ENCODE measurements around the gene PXK. TPM values are rescaled to one million over a fixed set of nuclear protein-coding genes. Genes with fewer than 3 reads are reported as not detected.

PXK gene
- total RNA-seq, 3 donors from 2014 or later, result 30.3 to 36.1 (median 34.6) TPM

DNA sequence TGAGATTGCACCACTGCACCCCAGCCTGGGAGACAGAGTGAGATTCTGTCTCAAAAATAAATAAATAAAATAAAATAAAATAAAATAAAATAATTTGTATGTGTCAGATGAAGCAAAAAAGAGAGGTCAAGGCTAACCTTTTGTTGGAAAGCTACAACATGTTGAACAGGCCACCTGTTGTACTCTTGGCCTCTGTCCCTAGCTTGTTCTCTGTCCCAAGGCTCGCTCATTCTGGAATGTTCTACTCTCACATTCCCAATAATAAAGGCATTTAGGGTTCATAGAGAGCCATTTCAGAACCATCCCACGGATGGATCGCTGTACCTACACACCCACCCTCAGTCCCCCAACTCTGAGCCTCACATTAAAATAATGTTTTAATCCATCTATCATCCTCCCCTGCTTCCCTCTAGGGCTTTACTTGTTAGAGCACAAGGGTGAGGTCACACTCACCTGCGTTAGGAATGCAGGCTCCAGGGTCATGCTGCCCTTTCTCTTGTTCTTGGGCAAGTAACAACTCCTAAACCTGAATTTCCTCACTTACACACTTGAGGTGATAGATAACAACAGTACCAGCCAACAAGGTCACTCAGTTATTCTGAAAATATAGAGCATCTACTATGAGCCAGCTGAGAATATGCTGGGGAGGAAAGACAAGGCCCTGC is 134.3 kb downstream of the PXK start:
- Histone ChIP-seq H3K27me3 (no peaks in the 10 kb centered on the region), H3K27ac (no peak overlapping the region), H3K9me3 (no peaks in the 10 kb centered on the region), H3K4me1 (no peaks in the 10 kb centered on the region), H3K36me3 (no peaks in the 10 kb centered on the region), H3K4me3 (no peak overlapping the region)
- intact Hi-C loops (cut with DNase I; ENCODE audit: low total_unique reads), result loop anchor here (5.0 kb wide), 1 partner anchor 435 kb away; no protein-coding TSS in a partner anchor
- DNase-seq (ENCODE audit: low spot score in 2 of 2), result no peak
- TF ChIP-seq POLR2A (IDR thresholded peaks at IDR 0.05) (no peak), POLR2AphosphoS5 (IDR thresholded peaks at IDR 0.05) (no peak)
- TF ChIP-seq, protein P1, sequence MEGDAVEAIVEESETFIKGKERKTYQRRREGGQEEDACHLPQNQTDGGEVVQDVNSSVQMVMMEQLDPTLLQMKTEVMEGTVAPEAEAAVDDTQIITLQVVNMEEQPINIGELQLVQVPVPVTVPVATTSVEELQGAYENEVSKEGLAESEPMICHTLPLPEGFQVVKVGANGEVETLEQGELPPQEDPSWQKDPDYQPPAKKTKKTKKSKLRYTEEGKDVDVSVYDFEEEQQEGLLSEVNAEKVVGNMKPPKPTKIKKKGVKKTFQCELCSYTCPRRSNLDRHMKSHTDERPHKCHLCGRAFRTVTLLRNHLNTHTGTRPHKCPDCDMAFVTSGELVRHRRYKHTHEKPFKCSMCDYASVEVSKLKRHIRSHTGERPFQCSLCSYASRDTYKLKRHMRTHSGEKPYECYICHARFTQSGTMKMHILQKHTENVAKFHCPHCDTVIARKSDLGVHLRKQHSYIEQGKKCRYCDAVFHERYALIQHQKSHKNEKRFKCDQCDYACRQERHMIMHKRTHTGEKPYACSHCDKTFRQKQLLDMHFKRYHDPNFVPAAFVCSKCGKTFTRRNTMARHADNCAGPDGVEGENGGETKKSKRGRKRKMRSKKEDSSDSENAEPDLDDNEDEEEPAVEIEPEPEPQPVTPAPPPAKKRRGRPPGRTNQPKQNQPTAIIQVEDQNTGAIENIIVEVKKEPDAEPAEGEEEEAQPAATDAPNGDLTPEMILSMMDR (IDR thresholded peaks at IDR 0.05), result no peak

DNA sequence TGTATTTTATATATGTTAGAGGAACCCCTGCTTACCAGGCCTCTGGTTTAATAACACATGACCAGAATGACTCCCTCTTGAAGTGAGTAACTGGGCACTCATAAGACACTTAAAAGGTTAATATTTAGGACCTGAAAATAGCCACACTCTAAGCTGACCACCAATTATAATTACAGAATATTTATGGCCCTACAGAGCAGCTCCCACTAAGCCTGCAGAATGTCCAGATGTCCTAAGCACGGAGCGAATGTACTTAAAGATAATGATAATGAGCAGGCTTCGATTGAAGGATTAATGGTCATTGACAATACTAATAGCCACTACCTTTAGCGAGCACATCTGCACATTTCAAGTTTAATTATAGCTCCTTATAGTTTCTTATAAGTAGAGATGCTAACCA is 136.4 kb downstream of the PXK start:
- Histone ChIP-seq H3K4me3 (no peak overlapping the region), H3K27ac (no peak overlapping the region), H3K9me3 (no peaks in the 10 kb centered on the region), H3K27me3 (no peaks in the 10 kb centered on the region), H3K36me3 (no peaks in the 10 kb centered on the region), H3K4me1 (no peaks in the 10 kb centered on the region)
- DNase-seq (ENCODE audit: low spot score in 2 of 2), result no peak
- TF ChIP-seq, protein P1 (IDR thresholded peaks at IDR 0.05), result no peak
- TF ChIP-seq POLR2AphosphoS5 (IDR thresholded peaks at IDR 0.05) (no peak), POLR2A (IDR thresholded peaks at IDR 0.05) (no peak)
- intact Hi-C loops (cut with DNase I; ENCODE audit: low total_unique reads), result loop anchor here (5.0 kb wide), 1 partner anchor 437 kb away; no protein-coding TSS in a partner anchor

DNA sequence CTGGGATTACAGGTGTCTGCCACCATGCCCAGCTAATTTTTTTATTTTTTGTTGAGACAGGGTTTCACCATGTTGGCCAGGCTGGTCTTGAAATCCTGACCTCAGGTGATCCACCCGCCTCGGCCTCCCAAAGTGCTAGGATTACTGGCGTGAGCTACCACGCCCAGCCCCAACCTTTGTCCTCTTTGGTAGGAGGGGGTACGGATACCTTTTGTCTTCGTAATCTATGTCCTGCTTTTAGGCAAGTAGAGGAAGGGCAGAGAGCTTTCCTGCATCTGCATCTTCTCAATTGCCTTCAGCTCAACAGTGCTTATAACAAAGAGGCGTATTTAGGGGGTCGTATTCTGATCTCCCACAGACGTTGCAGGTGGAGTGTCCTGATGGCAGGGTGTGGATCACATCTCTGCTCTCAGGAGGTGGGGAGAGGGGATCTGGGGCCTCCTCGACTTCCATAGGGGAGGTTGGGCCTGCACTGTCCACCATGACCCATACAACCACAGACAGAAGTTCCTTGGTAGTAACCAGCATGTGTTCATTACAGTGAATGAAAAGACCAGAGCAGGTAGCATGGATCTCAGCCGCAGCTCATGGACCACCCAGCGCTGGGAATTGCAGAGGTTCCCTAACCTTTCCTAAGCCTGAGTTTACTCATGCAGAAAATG is 137.8 kb downstream of the PXK start:
- Histone ChIP-seq H3K4me3 (no peak overlapping the region), H3K27me3 (no peaks in the 10 kb centered on the region), H3K4me1 (no peaks in the 10 kb centered on the region), H3K36me3 (no peaks in the 10 kb centered on the region), H3K9me3 (no peaks in the 10 kb centered on the region), H3K27ac (peak overlapping the region in 1 of 2 donors; percentile 34)
- TF ChIP-seq, protein P1 (IDR thresholded peaks at IDR 0.05), result no peak
- no peak for TF ChIP-seq POLR2AphosphoS5 (IDR thresholded peaks at IDR 0.05)
- no peak for DNase-seq (ENCODE audit: low spot score in 2 of 2)
- intact Hi-C loops (cut with DNase I; ENCODE audit: low total_unique reads), result no loop called here

DNA sequence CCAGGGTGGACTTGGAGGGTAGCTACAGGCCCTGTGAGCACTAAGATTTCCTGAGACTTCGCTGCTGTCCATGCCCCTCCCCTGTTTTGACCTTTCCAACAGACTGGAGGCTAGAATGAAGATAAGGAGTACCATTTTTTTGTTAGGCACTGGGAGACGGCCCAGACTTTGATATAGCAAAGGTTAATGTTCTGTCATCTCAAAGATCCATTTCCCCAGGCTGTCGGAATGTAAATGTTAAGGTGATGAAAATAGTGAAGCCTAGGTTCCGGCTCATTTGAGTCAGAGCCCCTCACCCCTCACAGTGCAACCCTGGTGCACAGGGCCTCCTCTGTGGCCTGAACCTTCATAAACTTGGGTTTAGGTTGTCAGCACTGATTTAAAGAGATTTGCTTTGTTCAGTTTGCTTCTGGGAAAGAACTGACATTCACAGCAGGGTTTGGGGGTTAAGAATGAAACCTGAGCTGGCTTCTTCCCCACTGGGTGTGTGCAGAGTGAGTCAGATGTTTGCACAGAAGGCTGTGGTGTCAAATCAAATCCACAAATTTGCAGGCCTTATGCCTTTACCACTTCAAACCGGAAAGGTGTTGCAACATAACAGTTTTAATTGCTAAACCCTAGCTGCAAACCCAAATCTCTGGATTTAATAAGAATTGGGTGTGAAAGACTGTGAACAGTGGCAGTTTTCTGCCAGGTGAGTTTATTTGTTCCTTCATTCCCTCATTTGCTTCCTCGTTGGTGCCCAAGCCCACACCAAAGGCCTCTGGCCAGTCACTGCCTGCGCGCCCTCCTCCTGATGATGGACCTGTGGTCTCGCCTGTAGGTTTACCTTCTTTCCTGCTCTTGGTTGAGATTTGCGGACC is 138.6 kb downstream of the PXK start:
- intact Hi-C loops (cut with DNase I; ENCODE audit: low total_unique reads), result no loop called here
- H3K4me1 ChIP-seq, result no peaks in the 10 kb centered on the region
- no peaks in the 10 kb centered on the region for H3K36me3 ChIP-seq
- DNase-seq (ENCODE audit: low spot score in 2 of 2), result peak in 1 of 2 donors; percentile 37
- no peaks in the 10 kb centered on the region for H3K27me3 ChIP-seq
- peak overlapping the region; percentile 57 to 68 for H3K27ac ChIP-seq
- peak in 1 of 3 donors; percentile 23 for TF ChIP-seq POLR2AphosphoS5 (IDR thresholded peaks at IDR 0.05)
- TF ChIP-seq, protein P1 (IDR thresholded peaks at IDR 0.05), result no peak
- no peak overlapping the region for H3K4me3 ChIP-seq
- H3K9me3 ChIP-seq, result no peaks in the 10 kb centered on the region
